Transverse colon (tissue), 3 donors: ENCODE results near the gene ZNF595.

Experiments used
- CTCF ChIP-seq, 5 experiments: fragments of 200-600 bp in 3 of 5; fragments of 450-650 bp in 2 of 5; sonication (generic) in 3 of 5; IDR thresholded peaks; 1 replicate in 2 of 5; 2 replicates in 3 of 5; pipeline ENCODE4 v1.5.1; 2016 to 2017; ENCODE audit warnings: antibody characterized with exemption in 5 of 5, inconsistent platforms in 3 of 5, mild to moderate bottlenecking in 2 of 5, moderate library complexity in 1 of 5
- POLR2A ChIP-seq: fragments of 450-650 bp; IDR thresholded peaks from one replicate; pipeline ENCODE4 v1.6.1; 2016; ENCODE audit warnings: antibody characterized with exemption, mild to moderate bottlenecking, moderate library complexity

GRCh38 chr4:71830-72229, 18.7 kb downstream of the ZNF595 start:
- TF ChIP-seq CTCF (IDR thresholded peaks at IDR 0.05): no peak
- TF ChIP-seq POLR2A: no peak
